ENCODE measurements around the gene GLRX5. TPM values are rescaled to one million over a fixed set of nuclear protein-coding genes. Genes with fewer than 3 reads are reported as not detected.
A peak's percentile ranks its signal among the peaks of the same experiment; 100 is the strongest.

Gene GLRX5
- total and polyA plus RNA-seq, 11 donors, result 60.8 to 113 (median 78.5) TPM

DNA sequence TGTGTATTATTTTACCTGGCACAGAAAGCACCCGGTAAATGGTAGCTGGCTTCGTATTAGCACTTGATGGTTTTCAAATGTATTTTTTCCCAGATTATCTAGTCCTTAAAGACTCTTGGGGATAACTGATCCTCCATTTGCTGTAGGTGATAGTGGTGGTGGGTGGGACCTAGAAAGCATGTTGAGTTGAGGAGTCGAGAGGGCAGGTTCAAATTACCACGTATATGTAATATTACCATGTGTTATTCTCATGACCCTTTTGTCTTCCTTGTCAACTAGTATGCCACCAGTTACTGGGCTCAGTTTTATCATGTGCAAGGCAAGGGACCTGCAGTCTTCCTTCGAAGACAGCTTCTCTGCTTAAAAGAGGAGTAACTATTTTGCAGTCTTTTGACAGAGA lies 1.8 kb downstream of the GLRX5 start:
- TF ChIP-seq POLR2A (IDR thresholded peaks at IDR 0.05), result no peak
- TF ChIP-seq, protein P1, sequence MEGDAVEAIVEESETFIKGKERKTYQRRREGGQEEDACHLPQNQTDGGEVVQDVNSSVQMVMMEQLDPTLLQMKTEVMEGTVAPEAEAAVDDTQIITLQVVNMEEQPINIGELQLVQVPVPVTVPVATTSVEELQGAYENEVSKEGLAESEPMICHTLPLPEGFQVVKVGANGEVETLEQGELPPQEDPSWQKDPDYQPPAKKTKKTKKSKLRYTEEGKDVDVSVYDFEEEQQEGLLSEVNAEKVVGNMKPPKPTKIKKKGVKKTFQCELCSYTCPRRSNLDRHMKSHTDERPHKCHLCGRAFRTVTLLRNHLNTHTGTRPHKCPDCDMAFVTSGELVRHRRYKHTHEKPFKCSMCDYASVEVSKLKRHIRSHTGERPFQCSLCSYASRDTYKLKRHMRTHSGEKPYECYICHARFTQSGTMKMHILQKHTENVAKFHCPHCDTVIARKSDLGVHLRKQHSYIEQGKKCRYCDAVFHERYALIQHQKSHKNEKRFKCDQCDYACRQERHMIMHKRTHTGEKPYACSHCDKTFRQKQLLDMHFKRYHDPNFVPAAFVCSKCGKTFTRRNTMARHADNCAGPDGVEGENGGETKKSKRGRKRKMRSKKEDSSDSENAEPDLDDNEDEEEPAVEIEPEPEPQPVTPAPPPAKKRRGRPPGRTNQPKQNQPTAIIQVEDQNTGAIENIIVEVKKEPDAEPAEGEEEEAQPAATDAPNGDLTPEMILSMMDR (IDR thresholded peaks at IDR 0.05), result no peak
- 41 to 50% (median 48%) methylated on average over 5 of the region's 5 CpGs for WGBS, 4 donors
- no peak for ATAC-seq
- no peaks in the 10 kb centered on the region for H3K27me3 ChIP-seq
- intact Hi-C loops (cut with DNase I), result loop anchor here in 3 of 10 donors (5.0 to 10.0 kb wide), 2 partner anchors 444 to 828 kb away; partner anchors contain the start of genes ATG2B (in 2 of the 3) and GSKIP (in 2 of the 3)
- H3K36me3 ChIP-seq, result peaks cover 0 to 10% (median 0%) of the 10 kb centered on the region in 9 donors
- peaks cover 8 to 74% (median 57%) of the 10 kb centered on the region in 12 donors for H3K4me1 ChIP-seq
- peak overlapping the region in 11 of 12 donors; percentile 41 to 89 (median 78) for H3K27ac ChIP-seq
- H3K9me3 ChIP-seq, result no peaks in the 10 kb centered on the region
- peak overlapping the region in 9 of 12 donors; percentile 69 to 99 (median 89) for H3K4me3 ChIP-seq
- no peak for DNase-seq

GRCh38 chr14:95537298-95538089 lies 2.6 kb downstream of the GLRX5 start:
- Histone ChIP-seq H3K27me3 (no peaks in the 10 kb centered on the region), H3K36me3 (peaks cover 0 to 4% (median 0%) of the 10 kb centered on the region in 9 donors), H3K4me3 (peak overlapping the region in 7 of 12 donors; percentile 69 to 99 (median 91)), H3K27ac (peak overlapping the region in 11 of 12 donors; percentile 41 to 89 (median 72)), H3K4me1 (peaks cover 5 to 66% (median 49%) of the 10 kb centered on the region in 12 donors), H3K9me3 (no peaks in the 10 kb centered on the region)
- WGBS, 4 donors, result 39 to 53% (median 45%) methylated on average over 9 of the region's 9 CpGs
- TF ChIP-seq, protein P1 (IDR thresholded peaks at IDR 0.05), result no peak
- TF ChIP-seq POLR2A (IDR thresholded peaks at IDR 0.05), result no peak
- intact Hi-C loops (cut with DNase I), result loop anchor here in 3 of 10 donors (5.0 to 10.0 kb wide), 2 partner anchors 445 to 827 kb away; partner anchors contain the start of genes ATG2B (in 2 of the 3) and GSKIP (in 2 of the 3)
- no peak for ATAC-seq
- no peak for DNase-seq

GRCh38 chr14:95538801-95539509 lies 4.1 kb downstream of the GLRX5 start:
- ATAC-seq, result no peak
- DNase-seq, result no peak
- Histone ChIP-seq H3K4me1 (peaks cover 0 to 57% (median 35%) of the 10 kb centered on the region in 12 donors), H3K4me3 (no peak overlapping the region), H3K27ac (peak overlapping the region in 2 of 12 donors; percentile 9 to 72), H3K27me3 (no peaks in the 10 kb centered on the region), H3K9me3 (no peaks in the 10 kb centered on the region), H3K36me3 (peaks cover 0 to 3% (median under 1%) of the 10 kb centered on the region in 9 donors)
- WGBS, 4 donors, result 88 to 93% (median 92%) methylated on average over 14 of the region's 14 CpGs
- no peak for TF ChIP-seq POLR2A (IDR thresholded peaks at IDR 0.05)
- TF ChIP-seq, protein P1 (IDR thresholded peaks at IDR 0.05), result no peak
- intact Hi-C loops (cut with DNase I), result loop anchor here in 3 of 10 donors (5.0 to 10.0 kb wide), 2 partner anchors 447 to 826 kb away; partner anchors contain the start of genes ATG2B (in 2 of the 3) and GSKIP (in 2 of the 3)
